GM23338 (cell line): ENCODE data around the gene MYO9B. TPM values are rescaled to one million over a fixed set of nuclear protein-coding genes. Genes with fewer than 3 reads are reported as not detected.

Experiments
- ATAC-seq: fragments of 200-7000 bp; cut with Tn5 transposase; 3 replicates; pipeline ENCODE4 v1.9.1; 2020
- DNase-seq: peaks from one replicate; pipeline ENCODE4 v3.0.0-alpha.2; 2015; ENCODE audit warnings: low spot score
- H2AFZ ChIP-seq: fragments of 200-600 bp; sonication (generic); 2 replicates; pipeline ENCODE4 v1.8.0; 2016; ENCODE audit warnings: antibody characterized with exemption, mild to moderate bottlenecking, moderate library complexity
- H3F3A ChIP-seq: fragments of 200-600 bp; sonication (generic); replicated peaks from 2 replicates; pipeline ENCODE4 v1.8.0; 2017; ENCODE audit warnings: antibody characterized with exemption, mixed run types, low read depth
- H3K27ac ChIP-seq: fragments of 200-600 bp; sonication (generic); 2 replicates; pipeline ENCODE4 v1.6.1; 2016; ENCODE audit warnings: low read depth
- H3K27me3 ChIP-seq: fragments of 200-600 bp; sonication (generic); 2 replicates; pipeline ENCODE4 v1.8.0; 2016; ENCODE audit warnings: mild to moderate bottlenecking, mixed run types, moderate library complexity; ENCODE audit not compliant: insufficient read depth
- H3K36me3 ChIP-seq: fragments of 200-600 bp; sonication (generic); 2 replicates; pipeline ENCODE4 v1.8.0; 2016; ENCODE audit warnings: mild to moderate bottlenecking; ENCODE audit not compliant: insufficient read depth
- H3K4me1 ChIP-seq: fragments of 200-600 bp; sonication (generic); 2 replicates; pipeline ENCODE4 v1.8.0; 2016; ENCODE audit warnings: mild to moderate bottlenecking, moderate library complexity; ENCODE audit not compliant: insufficient read depth
- H3K4me2 ChIP-seq: fragments of 200-600 bp; sonication (generic); 2 replicates; pipeline ENCODE4 v1.7.1; 2017; ENCODE audit warnings: mixed run types
- H3K4me3 ChIP-seq: fragments of 200-600 bp; sonication (generic); 2 replicates; pipeline ENCODE4 v1.6.1; 2016; ENCODE audit warnings: mixed run types
- H3K79me2 ChIP-seq: fragments of 200-600 bp; sonication (generic); replicated peaks from 2 replicates; pipeline ENCODE4 v1.8.0; 2017; ENCODE audit warnings: mild to moderate bottlenecking; ENCODE audit not compliant: insufficient read depth
- H3K9me2 ChIP-seq: fragments of 200-600 bp; sonication (generic); 2 replicates; pipeline ENCODE4 v1.8.0; 2017; ENCODE audit not compliant: insufficient read depth
- H4K20me1 ChIP-seq: fragments of 200-600 bp; sonication (generic); replicated peaks from 2 replicates; pipeline ENCODE4 v1.8.0; 2017; ENCODE audit warnings: mild to moderate bottlenecking; ENCODE audit not compliant: insufficient read depth
- H3K27ac Mint-ChIP-seq: 2 replicates; pipeline ENCODE4 v1.8.0; 2020; ENCODE audit warnings: inconsistent platforms, mild to moderate bottlenecking, moderate library complexity, mixed read lengths
- H3K27me3 Mint-ChIP-seq: 3 replicates; pipeline ENCODE4 v1.8.0; 2022; ENCODE audit warnings: low read depth, mild to moderate bottlenecking, moderate library complexity, mixed read lengths, inconsistent platforms; ENCODE audit not compliant: insufficient read depth, poor library complexity
- H3K36me3 Mint-ChIP-seq: 3 replicates; pipeline ENCODE4 v1.8.0; 2021; ENCODE audit warnings: low read depth, mild to moderate bottlenecking, inconsistent platforms, moderate library complexity, mixed read lengths
- H3K4me1 Mint-ChIP-seq: 3 replicates; pipeline ENCODE4 v1.8.0; 2020; ENCODE audit warnings: mild to moderate bottlenecking, inconsistent platforms, mixed read lengths
- H3K4me3 Mint-ChIP-seq: 3 replicates; pipeline ENCODE4 v1.8.0; 2021; ENCODE audit warnings: moderate library complexity, mild to moderate bottlenecking, inconsistent platforms, mixed read lengths
- H3K9me3 Mint-ChIP-seq: 3 replicates; pipeline ENCODE4 v1.8.0; 2020; ENCODE audit warnings: moderate library complexity, mild to moderate bottlenecking, inconsistent platforms, mixed read lengths
- EZH2 ChIP-seq: fragments of 200-600 bp; sonication (generic); IDR thresholded peaks from one replicate; pipeline ENCODE4 v1.8.0; 2017; ENCODE audit warnings: antibody characterized with exemption, mild to moderate bottlenecking, low read depth; ENCODE audit not compliant: unreplicated experiment
- EZH2phosphoT487 ChIP-seq: fragments of 200-600 bp; sonication (generic); IDR thresholded peaks from one replicate; pipeline ENCODE4 v1.8.1; 2018; ENCODE audit warnings: antibody characterized with exemption; ENCODE audit not compliant: unreplicated experiment
- JUNB ChIP-seq: IDR thresholded peaks from one replicate; pipeline ENCODE4 v1.6.1; 2016; ENCODE audit warnings: antibody characterized with exemption; ENCODE audit not compliant: unreplicated experiment
- STAT1 ChIP-seq: IDR thresholded peaks from one replicate; pipeline ENCODE4 v1.6.1; 2016; ENCODE audit warnings: antibody characterized with exemption; ENCODE audit not compliant: unreplicated experiment
- ZNF114 ChIP-seq: fragments of 250-450 bp; sonication (Bioruptor Pico); IDR thresholded peaks from 2 replicates; pipeline ENCODE4 v1.5.0; 2020; ENCODE audit warnings: mild to moderate bottlenecking, moderate library complexity
- ZNF331 ChIP-seq: fragments of 250-450 bp; sonication (Bioruptor Pico); IDR thresholded peaks from 2 replicates; pipeline ENCODE4 v1.5.0; 2020; ENCODE audit warnings: low read depth, mild to moderate bottlenecking, moderate library complexity
- ZNF462 ChIP-seq: fragments of 250-450 bp; sonication (Bioruptor Pico); IDR thresholded peaks from 2 replicates; pipeline ENCODE4 v1.5.0; 2020; ENCODE audit warnings: mild to moderate bottlenecking, moderate library complexity
- polyA plus RNA-seq: library from polyadenylated mRNA; unstranded; fragments of >200 nt; fragmentation: Nextera tagmentation; extraction: Ambion mirVana; gene quantifications from 2 replicates; pipeline ENCODE4 v1.2.1, GENCODE V29; 2016
- total RNA-seq: library from RNA; depleted of rRNA; stranded (reverse); fragments of >200 nt; shearing (Covaris generic); gene quantifications from 2 replicates; pipeline ENCODE4 v1.2.3, GENCODE V29; 2014

MYO9B gene
- total and polyA plus RNA-seq, 2 experiments from 2014 or later: 28.7 to 61.3 TPM

GRCh38 chr19:17107546-17108452 lies 32.2 kb downstream of the MYO9B start:
- Mint-ChIP-seq H3K9me3 (peaks cover 8% of the 10 kb centered on the region), H3K27ac (peak overlapping the region; percentile 75), H3K4me1 (peaks cover 13% of the 10 kb centered on the region), H3K27me3 (peaks cover 9% of the 10 kb centered on the region), H3K36me3 (peaks cover 36% of the 10 kb centered on the region), H3K4me3 (no peak overlapping the region; the same call in 2 of the 3 replicates)
- Histone ChIP-seq H3K4me1 (no peaks in the 10 kb centered on the region; the same call in 1 of the 2 replicates), H2AFZ (no peak overlapping the region), H4K20me1 (no peaks in the 10 kb centered on the region; the same call in 1 of the 2 replicates), H3K36me3 (peaks cover 3% of the 10 kb centered on the region; the same call in 1 of the 2 replicates), H3F3A (no peaks in the 10 kb centered on the region), H3K4me2 (no peak overlapping the region), H3K9me2 (no peaks in the 10 kb centered on the region), H3K4me3 (no peak overlapping the region), H3K79me2 (peaks cover 27% of the 10 kb centered on the region), H3K27ac (peak overlapping the region; percentile 39; the same call in 1 of the 2 replicates), H3K27me3 (no peaks in the 10 kb centered on the region)
- DNase-seq (no peak), ATAC-seq (no peak)
- no peak for TF ChIP-seq EZH2
- no peak for TF ChIP-seq STAT1
- no peak for TF ChIP-seq ZNF114
- TF ChIP-seq ZNF331 (CRISPR knock-in tag): no peak
- no peak for TF ChIP-seq EZH2phosphoT487
- TF ChIP-seq JUNB: no peak
- TF ChIP-seq ZNF462 (CRISPR knock-in tag): no peak
